MM.1S (cell line): ENCODE data around the gene BCL11B.

Experiments
- DNase-seq: peaks from one replicate; pipeline ENCODE4 v3.0.0-alpha.2; 2015
- H2AFZ ChIP-seq: fragments of 300-600 bp; sonication (generic); 2 replicates; pipeline ENCODE4 v1.6.0; 2016; ENCODE audit warnings: antibody characterized with exemption, low read length
- H3F3A ChIP-seq: fragments of 300-600 bp; sonication (generic); 2 replicates; pipeline ENCODE4 v1.6.1; 2016; ENCODE audit warnings: mild to moderate bottlenecking, antibody characterized with exemption, low read length, moderate library complexity, mixed read lengths; ENCODE audit not compliant: insufficient read depth
- H3K27ac ChIP-seq: fragments of 300-600 bp; sonication (generic); 2 replicates; pipeline ENCODE4 v1.5.1; 2016; ENCODE audit warnings: mild to moderate bottlenecking, low read length
- H3K27me3 ChIP-seq: fragments of 300-600 bp; sonication (generic); replicated peaks from 2 replicates; pipeline ENCODE4 v1.6.0; 2016; ENCODE audit warnings: low read length; ENCODE audit not compliant: insufficient read depth
- H3K36me3 ChIP-seq: fragments of 300-600 bp; sonication (generic); replicated peaks from 2 replicates; pipeline ENCODE4 v1.6.1; 2016; ENCODE audit warnings: mild to moderate bottlenecking, low read length, mixed read lengths; ENCODE audit not compliant: insufficient read depth
- H3K4me1 ChIP-seq: fragments of 300-600 bp; sonication (generic); 2 replicates; pipeline ENCODE4 v1.6.1; 2016; ENCODE audit warnings: low read length, mixed read lengths
- H3K4me2 ChIP-seq: fragments of 300-600 bp; sonication (generic); 2 replicates; pipeline ENCODE4 v1.6.0; 2016; ENCODE audit warnings: low read depth, low read length
- H3K4me3 ChIP-seq: fragments of 300-600 bp; sonication (generic); 2 replicates; pipeline ENCODE4 v1.5.1; 2016; ENCODE audit warnings: low read length, mixed read lengths
- H3K79me2 ChIP-seq: fragments of 300-600 bp; sonication (generic); 2 replicates; pipeline ENCODE4 v1.6.1; 2016; ENCODE audit warnings: mixed run types, low read length, mixed read lengths
- H3K9ac ChIP-seq: fragments of 300-600 bp; sonication (generic); 2 replicates; pipeline ENCODE4 v1.6.1; 2016; ENCODE audit warnings: low read length, mixed read lengths
- H3K9me2 ChIP-seq: fragments of 300-600 bp; sonication (generic); replicated peaks from 2 replicates; pipeline ENCODE4 v1.6.1; 2016; ENCODE audit warnings: mild to moderate bottlenecking, low read length, mixed read lengths; ENCODE audit not compliant: insufficient read depth
- H3K9me3 ChIP-seq: fragments of 300-600 bp; sonication (generic); replicated peaks from 2 replicates; pipeline ENCODE4 v1.6.1; 2016; ENCODE audit warnings: mild to moderate bottlenecking, low read length, mixed read lengths; ENCODE audit not compliant: insufficient read depth
- H4K20me1 ChIP-seq: fragments of 300-600 bp; sonication (generic); 2 replicates; pipeline ENCODE4 v1.6.1; 2016; ENCODE audit warnings: mild to moderate bottlenecking, low read length, moderate library complexity, mixed read lengths; ENCODE audit not compliant: insufficient read depth
- CTCF ChIP-seq: fragments of 300-600 bp; sonication (generic); IDR thresholded peaks from 2 replicates; pipeline ENCODE4 v1.5.1; 2016; ENCODE audit warnings: antibody characterized with exemption, low read length, mixed read lengths
- EZH2 ChIP-seq: fragments of 300-600 bp; sonication (generic); optimal IDR thresholded peaks from 2 replicates; pipeline ENCODE3; 2017; ENCODE audit warnings: low read depth, mild to moderate bottlenecking, antibody characterized with exemption, low read length, mixed read lengths
- EZH2phosphoT487 ChIP-seq: fragments of 300-600 bp; sonication (generic); IDR thresholded peaks from 2 replicates; pipeline ENCODE4 v1.6.1; 2018; ENCODE audit warnings: antibody characterized with exemption, low read length

Gene BCL11B

GRCh38 chr14:99234961-99235571 lies 36.9 kb downstream of the BCL11B start:
- no peak overlapping the region for H3K4me3 ChIP-seq
- no peak overlapping the region for H3K9ac ChIP-seq
- no peaks in the 10 kb centered on the region for H3K4me1 ChIP-seq
- no peak overlapping the region for H2AFZ ChIP-seq
- no peaks in the 10 kb centered on the region for H3K79me2 ChIP-seq
- no peaks in the 10 kb centered on the region for H3K9me3 ChIP-seq
- H3F3A ChIP-seq, result no peaks in the 10 kb centered on the region
- H3K27me3 ChIP-seq, result no peaks in the 10 kb centered on the region
- no peak for DNase-seq
- no peaks in the 10 kb centered on the region for H3K36me3 ChIP-seq
- no peaks in the 10 kb centered on the region for H3K9me2 ChIP-seq
- H3K4me2 ChIP-seq, result no peak overlapping the region
- no peak overlapping the region for H3K27ac ChIP-seq
- no peaks in the 10 kb centered on the region for H4K20me1 ChIP-seq
- TF ChIP-seq CTCF (no peak), EZH2phosphoT487 (no peak), EZH2 (no peak)

GRCh38 chr14:99234355-99234754 lies 37.6 kb downstream of the BCL11B start:
- no peaks in the 10 kb centered on the region for H3K79me2 ChIP-seq
- DNase-seq, result no peak
- no peaks in the 10 kb centered on the region for H3K36me3 ChIP-seq
- no peaks in the 10 kb centered on the region for H3K9me2 ChIP-seq
- no peak overlapping the region for H2AFZ ChIP-seq
- H3K9ac ChIP-seq, result no peak overlapping the region
- no peaks in the 10 kb centered on the region for H3K27me3 ChIP-seq
- H4K20me1 ChIP-seq, result no peaks in the 10 kb centered on the region
- no peak overlapping the region for H3K4me3 ChIP-seq
- no peak overlapping the region for H3K27ac ChIP-seq
- no peaks in the 10 kb centered on the region for H3F3A ChIP-seq
- TF ChIP-seq EZH2phosphoT487 (no peak), EZH2 (no peak), CTCF (no peak)
- H3K4me1 ChIP-seq, result no peaks in the 10 kb centered on the region
- no peaks in the 10 kb centered on the region for H3K9me3 ChIP-seq
- no peak overlapping the region for H3K4me2 ChIP-seq

- H3K79me2 ChIP-seq, result no peaks in the 10 kb centered on the region
- no peaks in the 10 kb centered on the region for H3K4me1 ChIP-seq
- no peaks in the 10 kb centered on the region for H3K9me2 ChIP-seq
- no peak for TF ChIP-seq CTCF
- TF ChIP-seq EZH2, result no peak
- no peak for TF ChIP-seq EZH2phosphoT487
- H3K4me2 ChIP-seq, result no peak overlapping the region
- no peaks in the 10 kb centered on the region for H4K20me1 ChIP-seq
- H3K9me3 ChIP-seq, result no peaks in the 10 kb centered on the region
- no peak overlapping the region for H3K27ac ChIP-seq
- H2AFZ ChIP-seq, result no peak overlapping the region
- no peaks in the 10 kb centered on the region for H3F3A ChIP-seq
- no peak for DNase-seq
- no peak overlapping the region for H3K9ac ChIP-seq
- no peaks in the 10 kb centered on the region for H3K36me3 ChIP-seq
- no peak overlapping the region for H3K4me3 ChIP-seq
- H3K27me3 ChIP-seq, result no peaks in the 10 kb centered on the region
Measured at GRCh38 chr14:99233222-99234035, 38.6 kb downstream of the BCL11B start.
